GM13977 (cell line): ENCODE measurements around the gene ADK.

ENCODE experiments used
- DNase-seq: peaks from one replicate; pipeline ENCODE4 v3.0.0; 2012; ENCODE audit warnings: low spot score
- in situ Hi-C: fragments of 300-500 bp; cut with MboI; formaldehyde crosslinking; loops from one replicate; pipeline ENCODE4 v1.12.0; 2022; ENCODE audit warnings: low sequenced_read_pairs, low pct_unique_long_range_greater_than_20kb, mixed read lengths, inconsistent platforms; ENCODE audit not compliant: unreplicated experiment
- TF ChIP-seq, protein P1 (sequence below): IDR thresholded peaks from 2 replicates; pipeline ENCODE4 v1.5.1; 2012; ENCODE audit warnings: mild to moderate bottlenecking, control low read depth; ENCODE audit not compliant: insufficient read depth; ENCODE audit errors: extremely low read depth, missing control alignments

The ADK gene

DNA sequence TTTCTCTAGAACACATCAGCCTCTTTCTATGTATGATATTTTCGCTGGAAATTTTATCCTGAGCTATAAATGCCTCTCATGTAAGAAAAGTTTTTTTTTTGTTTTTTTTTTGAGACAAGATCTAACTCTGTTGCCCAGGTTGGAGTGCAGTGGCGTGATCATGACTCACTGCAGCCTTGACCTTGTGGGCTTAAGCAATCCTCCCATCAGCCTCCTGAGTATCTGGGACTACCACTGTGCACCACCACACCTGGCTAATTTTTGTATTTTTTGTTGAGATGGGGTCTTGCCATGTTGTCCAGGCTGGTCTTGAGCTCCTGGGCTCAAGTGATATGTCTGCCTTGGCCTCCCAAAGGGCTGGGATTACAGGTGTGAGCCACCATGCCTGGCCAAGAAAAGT lies 80.4 kb downstream of the ADK start:
- TF ChIP-seq, protein P1, sequence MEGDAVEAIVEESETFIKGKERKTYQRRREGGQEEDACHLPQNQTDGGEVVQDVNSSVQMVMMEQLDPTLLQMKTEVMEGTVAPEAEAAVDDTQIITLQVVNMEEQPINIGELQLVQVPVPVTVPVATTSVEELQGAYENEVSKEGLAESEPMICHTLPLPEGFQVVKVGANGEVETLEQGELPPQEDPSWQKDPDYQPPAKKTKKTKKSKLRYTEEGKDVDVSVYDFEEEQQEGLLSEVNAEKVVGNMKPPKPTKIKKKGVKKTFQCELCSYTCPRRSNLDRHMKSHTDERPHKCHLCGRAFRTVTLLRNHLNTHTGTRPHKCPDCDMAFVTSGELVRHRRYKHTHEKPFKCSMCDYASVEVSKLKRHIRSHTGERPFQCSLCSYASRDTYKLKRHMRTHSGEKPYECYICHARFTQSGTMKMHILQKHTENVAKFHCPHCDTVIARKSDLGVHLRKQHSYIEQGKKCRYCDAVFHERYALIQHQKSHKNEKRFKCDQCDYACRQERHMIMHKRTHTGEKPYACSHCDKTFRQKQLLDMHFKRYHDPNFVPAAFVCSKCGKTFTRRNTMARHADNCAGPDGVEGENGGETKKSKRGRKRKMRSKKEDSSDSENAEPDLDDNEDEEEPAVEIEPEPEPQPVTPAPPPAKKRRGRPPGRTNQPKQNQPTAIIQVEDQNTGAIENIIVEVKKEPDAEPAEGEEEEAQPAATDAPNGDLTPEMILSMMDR, result no peak
- in situ Hi-C loops, result loop anchor here (5.0 to 25.0 kb wide), 2 partner anchors 79 to 344 kb away; partner anchors contain the start of genes ADK and AP3M1
- DNase-seq, result no peak

DNA sequence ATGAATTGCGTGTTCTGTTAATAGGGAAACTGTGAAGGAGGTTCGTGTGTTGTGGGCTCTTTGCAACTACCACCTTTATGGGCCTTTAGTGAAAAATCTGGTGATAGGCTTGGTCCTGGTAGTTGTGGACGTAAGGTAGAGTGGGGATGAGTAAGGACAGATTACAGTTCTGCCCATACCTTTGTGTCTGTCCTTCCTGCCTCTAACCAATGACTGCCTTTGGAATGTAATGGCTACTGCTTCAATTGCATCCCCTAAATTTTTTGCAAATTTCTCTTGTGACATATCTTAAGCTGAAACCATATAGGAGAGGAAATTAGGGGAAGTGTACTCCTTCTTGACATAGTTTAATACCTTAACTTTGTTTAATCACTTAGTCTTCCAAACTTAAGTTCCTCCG lies 82.3 kb downstream of the ADK start:
- no peak for DNase-seq
- TF ChIP-seq, protein P1, result no peak
- in situ Hi-C loops, result loop anchor here (5.0 to 25.0 kb wide), 2 partner anchors 81 to 346 kb away; partner anchors contain the start of genes ADK and AP3M1

DNA sequence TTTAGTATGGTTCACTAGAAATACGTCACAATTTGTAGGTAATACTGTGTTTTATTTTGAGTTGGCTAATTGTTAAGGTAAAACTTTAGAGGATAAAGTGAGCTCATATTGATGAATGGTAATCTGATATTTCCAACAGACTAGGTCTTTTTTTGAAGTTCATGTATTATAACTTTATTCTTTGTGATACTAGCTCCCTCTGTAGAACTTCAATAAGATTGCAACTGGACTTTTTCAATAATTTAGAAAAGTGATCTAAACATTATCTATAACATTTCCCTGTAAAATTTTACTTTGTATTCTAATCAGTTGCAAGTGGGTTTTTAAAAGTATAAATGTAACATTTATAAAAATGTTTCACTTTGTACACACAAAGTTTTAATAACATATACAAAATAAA lies 83.5 kb downstream of the ADK start:
- in situ Hi-C loops, result loop anchor here (5.0 to 25.0 kb wide), 2 partner anchors 82 to 347 kb away; partner anchors contain the start of genes ADK and AP3M1
- TF ChIP-seq, protein P1, result peak; percentile 39
- no peak for DNase-seq

DNA sequence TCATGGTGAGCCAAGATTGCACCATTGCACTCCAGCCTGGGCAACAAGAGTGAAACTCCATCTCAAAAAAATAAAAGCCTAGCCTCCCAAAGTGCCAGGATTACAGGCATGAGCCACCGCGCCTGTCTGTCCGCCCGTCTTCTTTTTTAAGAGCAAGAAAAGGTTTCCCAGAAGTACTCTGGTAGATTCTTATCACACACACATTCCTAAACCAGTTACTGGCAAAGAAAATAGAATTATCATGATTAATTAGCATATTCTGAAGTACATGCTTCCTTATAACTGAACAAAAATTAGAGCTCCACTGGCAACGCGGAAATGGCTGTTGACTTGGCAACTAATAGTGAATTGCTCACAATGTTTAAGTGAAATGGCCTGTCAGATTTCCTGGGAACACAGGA lies 87.0 kb downstream of the ADK start:
- no peak for DNase-seq
- in situ Hi-C loops, result loop anchor here (25.0 kb wide), 1 partner anchor 351 kb away; no protein-coding TSS in a partner anchor
- TF ChIP-seq, protein P1, result no peak

DNA sequence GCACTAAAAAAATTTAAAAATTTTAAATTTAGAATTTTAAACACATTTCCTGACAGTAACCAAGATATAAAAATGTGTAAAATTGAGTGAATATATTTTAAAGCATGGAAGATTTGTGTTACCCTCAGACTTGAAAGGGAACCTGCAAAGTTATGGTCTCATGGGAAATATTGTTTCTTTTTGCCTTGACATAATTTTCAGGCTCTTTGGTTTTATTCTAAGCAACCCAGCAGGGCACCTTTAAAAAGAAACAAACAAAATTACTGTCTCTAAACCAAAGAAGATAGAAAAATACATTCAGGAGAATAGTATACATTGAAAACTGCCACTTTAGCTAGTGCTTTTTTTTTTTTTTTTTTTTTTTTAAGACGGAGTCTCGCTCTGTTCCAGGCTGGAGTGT lies 87.5 kb downstream of the ADK start:
- TF ChIP-seq, protein P1, result no peak
- in situ Hi-C loops, result loop anchor here (25.0 kb wide), 1 partner anchor 351 kb away; no protein-coding TSS in a partner anchor
- no peak for DNase-seq

DNA sequence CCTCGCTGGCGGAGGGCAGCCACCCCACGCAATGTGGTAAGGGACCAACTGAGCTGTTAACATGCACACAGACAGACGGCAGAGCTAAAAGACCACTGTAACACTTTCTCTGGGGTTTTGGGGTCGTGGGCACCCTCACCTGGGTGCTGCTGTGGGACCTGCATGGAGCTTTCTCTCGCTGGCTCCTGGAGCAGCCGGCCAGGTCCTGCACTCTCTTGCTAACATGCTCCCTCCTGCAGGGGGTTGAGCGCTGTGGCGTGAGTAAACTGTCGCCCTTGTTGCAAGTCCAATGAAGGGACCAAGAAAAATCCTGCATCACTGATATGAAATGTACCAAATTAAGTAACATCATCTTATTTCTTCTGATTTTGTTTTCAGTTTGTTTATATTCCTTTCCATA lies 92.0 kb downstream of the ADK start:
- TF ChIP-seq, protein P1, result no peak
- in situ Hi-C loops, result loop anchor here (10.0 to 25.0 kb wide), 2 partner anchors 356 to 842 kb away; no protein-coding TSS in a partner anchor
- no peak for DNase-seq
